Suppressor macrophage treated with lipopolysaccharide for 4 hours (primary cell): Measurements from ENCODE around the gene RHCG.
"Not testable (repeated sequence)": the region's sequence is repeated elsewhere in the genome, so short reads cannot be mapped to it uniquely, and the experiment has no call there.

Source experiments
- DNase-seq: peaks from one replicate; pipeline ENCODE4 v3.0.0-alpha.2; 2020

The RHCG gene

DNA sequence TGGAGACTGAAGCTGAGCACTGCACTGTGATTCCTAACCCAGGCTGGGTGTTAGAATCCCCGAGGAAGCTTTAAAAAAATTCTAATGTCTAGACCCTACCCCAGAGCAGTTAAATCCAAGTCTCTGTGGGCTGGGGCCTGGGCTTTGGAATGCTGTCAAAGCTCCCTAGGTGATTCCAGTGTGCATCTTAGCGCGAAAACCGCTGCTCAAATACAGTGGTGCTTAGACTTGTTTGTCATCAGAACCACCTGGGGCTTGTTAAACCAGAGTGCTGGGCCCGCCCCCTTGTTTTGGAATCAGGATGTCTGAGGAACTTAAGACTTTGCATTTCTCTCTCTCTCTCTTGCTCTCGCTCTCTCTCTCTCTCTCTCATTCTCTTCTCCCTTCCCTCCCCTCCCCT, 20.7 kb downstream of the RHCG start:
- no peak for DNase-seq

GRCh38 chr15:89472785-89473256, 23.6 kb downstream of the RHCG start:
- peak; percentile 57 for DNase-seq

DNA sequence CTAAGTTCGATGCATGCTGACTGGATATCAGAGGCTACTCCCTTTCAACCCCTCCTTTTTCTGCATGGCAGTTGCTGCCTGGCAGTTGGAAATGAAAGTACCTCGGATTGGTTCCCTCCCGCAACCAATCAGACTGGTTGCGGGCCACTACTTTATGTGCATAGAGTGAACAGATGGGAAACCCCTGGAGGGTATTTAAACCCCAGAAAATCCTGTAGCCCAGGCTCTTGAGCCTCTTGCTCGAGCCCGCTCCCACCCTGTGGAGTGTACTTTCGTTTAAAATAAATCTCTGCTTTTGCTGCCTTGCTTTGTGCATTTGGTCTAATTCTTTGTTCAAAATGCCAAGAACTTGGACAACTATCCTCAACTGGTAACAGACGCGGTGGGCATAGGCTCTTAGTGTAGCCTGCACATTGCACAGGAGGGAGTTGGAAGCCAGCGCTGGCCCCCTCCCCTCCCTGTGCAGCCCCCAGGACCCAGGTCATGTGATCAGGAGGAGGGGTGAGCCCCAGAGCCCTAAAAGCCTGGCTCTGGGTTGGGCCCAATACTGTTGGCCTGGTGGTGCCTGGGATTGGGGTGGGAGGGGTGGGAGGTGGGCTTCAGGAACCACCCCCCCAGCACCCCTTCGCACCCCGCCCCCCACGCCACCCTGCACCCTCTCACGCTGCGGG, 26.8 kb downstream of the RHCG start:
- DNase-seq = no peak

DNA sequence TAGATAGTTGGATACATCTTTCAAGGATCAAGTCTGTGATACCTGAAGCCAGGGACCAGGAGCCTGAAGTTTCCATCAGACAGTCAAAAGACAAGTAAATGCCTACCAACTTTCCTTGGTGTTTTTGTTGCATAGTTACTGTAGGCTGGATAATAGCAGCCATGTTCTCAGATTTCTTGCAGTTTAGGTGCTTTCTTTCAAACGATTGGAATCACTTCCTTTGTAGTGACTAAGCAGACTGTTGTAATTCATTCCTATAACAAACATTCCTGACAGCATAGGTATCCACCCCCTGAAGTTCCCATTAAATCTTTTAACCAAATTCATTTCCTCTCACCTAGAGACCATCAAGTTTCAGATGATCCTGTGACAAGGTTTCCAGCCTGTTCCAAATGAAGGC, 27.6 kb downstream of the RHCG start:
- not testable (repeated sequence) for DNase-seq

DNA sequence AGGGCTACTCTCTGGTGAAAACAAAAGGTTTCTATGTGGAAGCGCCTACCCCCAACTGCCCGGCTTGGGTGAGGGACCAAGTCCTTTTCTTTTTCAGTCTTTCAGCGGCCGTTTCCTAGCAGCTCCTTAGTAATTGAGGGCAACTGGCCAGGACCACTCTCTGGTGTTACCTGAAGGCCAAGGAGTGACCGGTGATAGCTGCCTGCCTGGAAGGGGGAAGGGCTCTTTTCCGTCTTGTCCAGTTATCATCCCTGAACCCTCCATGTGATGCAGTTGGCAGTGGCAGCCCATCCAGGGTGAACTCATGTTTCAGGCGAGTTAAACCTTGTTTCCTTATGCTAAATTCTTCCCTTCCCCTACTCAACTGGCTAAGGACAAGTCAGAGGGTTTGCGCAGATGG, 33.3 kb downstream of the RHCG start:
- no peak for DNase-seq

DNA sequence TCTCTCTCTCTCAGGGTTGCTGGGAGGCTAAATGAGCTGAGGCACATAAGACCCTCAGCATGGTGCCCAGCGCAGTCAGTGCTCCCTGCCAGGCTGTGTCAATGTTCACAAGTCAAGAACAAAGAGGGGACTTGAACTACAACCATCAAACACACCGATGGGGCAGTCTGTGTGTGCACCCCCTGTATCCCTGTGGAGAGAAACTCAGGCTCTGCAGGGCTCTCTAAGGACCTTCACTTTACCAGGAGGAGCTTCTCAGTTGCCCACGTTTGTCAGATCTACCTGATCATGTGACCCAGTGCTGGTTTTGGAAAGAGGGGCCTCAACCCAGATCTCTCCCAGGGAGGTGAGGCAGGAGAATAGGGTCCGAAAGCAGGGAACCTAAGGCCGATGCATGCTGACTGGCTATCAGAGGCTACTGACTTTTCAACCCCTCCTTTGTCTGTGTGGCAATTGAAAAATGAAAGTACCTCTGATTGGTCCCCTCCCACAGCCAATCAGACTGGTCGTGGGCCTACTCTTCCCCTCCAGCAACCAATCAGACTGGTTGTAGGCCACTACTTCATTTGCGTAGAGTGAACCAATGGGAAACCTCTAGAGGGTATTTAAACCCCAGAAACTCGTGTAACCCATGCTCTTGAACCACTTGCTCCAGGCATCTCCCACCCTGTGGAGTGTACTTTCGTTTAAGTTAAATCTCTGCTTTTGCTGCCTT, 34.0 kb downstream of the RHCG start:
- peak; percentile 31 for DNase-seq

DNA sequence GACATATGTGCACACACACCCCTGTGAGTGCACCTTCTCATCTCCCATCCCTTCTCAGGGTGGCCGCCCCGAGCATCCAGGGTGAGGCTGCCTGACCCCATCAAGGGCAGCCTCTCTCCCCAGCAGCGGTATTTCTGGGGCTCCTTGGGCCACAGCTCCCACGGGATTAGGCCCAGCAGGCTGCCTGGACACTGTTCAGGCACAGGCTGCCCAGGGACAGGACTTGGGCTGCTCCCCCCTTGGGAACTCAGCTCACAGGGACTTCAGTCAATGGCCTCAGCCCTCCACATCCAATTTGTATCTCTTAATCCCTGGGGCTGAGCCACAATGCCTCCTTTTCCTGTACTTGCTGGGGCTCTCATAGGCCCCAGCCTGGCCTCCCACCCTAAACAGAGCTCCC, 35.0 kb downstream of the RHCG start:
- no peak for DNase-seq

- DNase-seq = no peak
Measured at GRCh38 chr15:89460048-89460447, 36.3 kb downstream of the RHCG start.

DNA sequence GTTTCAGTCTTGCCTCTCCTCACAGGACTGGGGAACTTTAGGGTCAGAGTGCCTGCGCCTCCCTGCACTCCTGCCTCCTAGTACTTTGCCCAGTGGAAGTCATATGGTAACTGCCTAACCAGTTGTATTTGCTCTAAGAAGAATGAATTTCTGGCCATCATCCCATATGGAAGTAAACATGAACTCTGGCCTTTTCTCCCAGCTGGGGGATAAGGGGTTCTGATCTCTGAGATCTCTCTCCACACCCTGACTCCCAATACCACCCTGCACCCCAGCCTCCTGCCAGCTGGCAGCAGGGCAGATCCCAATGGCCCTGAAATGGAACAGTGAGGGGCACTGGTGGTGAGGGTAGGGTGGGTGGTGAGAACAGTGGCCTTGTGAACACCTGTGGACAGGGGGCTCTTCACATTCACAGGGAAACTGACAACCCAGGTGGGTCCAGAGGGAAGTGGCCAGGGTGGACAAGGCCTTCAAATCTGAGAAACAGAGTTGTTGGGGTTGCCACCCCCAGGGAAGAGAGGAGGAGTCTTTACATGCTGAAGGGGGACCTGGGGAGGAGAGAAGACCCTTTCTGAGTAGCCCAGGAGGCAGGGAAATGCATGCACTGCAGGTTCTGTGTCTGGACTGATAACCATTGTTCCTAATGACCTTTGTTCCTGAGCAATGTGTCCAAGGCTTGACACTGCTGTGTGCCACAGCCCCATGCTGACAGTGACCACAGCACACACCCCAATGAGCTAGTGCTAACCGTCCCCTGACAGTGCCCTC, 36.9 kb downstream of the RHCG start:
- no peak for DNase-seq

GRCh38 chr15:89458440-89458839, 37.9 kb downstream of the RHCG start:
- DNase-seq = no peak

DNA sequence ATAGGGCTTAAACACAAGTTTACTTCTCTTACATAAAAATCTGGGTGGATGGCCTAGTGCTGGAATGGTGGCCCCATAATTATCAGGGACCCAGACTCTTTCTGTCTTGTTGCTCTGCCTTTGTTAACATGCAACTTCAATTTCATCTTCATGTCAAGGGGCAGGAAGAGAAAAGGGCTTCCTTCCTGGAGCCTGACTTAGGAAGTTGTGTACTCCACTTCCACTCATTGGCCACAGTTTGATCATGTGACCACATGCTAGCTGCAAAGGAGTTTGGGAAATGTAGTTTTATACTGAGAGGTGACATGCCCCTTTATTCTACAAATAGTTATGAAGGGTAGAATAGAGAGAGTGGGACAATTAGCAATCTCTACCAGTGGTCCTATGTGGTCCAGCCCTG, 39.3 kb downstream of the RHCG start:
- DNase-seq = peak; percentile 9

DNA sequence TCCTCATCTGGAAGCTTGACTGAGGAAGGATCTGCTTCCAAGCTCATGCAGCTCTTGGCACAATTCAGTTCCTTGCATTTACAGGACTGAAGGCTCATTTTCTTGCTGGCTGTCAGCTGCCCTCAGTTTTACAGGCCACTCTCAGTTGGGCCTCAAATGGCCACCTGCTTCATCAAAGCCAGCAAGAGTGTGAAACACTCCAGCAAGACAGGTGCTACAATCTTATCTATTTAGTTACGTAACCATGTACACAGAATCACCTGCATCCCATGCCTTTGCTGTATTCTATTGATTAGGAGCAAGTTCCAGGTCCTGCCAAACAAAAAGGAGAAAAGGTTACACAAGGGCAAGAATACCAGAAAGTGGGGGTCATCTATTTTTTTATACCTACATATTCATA, 40.8 kb downstream of the RHCG start:
- no peak for DNase-seq

- DNase-seq = no peak
Measured at GRCh38 chr15:89452330-89452836, 44.0 kb downstream of the RHCG start.

DNA sequence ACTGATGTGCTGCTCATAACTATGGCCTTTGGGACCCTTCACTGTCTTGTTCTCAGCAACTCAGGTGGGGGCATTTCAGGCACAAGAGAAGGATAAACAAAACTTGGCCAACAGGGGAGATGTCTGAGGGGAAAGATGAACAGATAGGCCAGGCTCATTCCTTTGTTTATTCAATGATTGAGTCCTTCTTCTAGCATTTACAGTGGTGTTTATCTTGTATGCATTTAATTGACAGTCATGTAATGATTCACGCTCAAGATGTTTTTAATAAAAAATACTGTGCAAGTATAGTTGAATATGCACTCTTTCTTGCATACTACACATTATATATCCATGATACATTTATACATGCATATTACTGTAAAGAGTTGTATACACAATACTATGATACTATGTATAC, 44.5 kb downstream of the RHCG start:
- DNase-seq = no peak

DNA sequence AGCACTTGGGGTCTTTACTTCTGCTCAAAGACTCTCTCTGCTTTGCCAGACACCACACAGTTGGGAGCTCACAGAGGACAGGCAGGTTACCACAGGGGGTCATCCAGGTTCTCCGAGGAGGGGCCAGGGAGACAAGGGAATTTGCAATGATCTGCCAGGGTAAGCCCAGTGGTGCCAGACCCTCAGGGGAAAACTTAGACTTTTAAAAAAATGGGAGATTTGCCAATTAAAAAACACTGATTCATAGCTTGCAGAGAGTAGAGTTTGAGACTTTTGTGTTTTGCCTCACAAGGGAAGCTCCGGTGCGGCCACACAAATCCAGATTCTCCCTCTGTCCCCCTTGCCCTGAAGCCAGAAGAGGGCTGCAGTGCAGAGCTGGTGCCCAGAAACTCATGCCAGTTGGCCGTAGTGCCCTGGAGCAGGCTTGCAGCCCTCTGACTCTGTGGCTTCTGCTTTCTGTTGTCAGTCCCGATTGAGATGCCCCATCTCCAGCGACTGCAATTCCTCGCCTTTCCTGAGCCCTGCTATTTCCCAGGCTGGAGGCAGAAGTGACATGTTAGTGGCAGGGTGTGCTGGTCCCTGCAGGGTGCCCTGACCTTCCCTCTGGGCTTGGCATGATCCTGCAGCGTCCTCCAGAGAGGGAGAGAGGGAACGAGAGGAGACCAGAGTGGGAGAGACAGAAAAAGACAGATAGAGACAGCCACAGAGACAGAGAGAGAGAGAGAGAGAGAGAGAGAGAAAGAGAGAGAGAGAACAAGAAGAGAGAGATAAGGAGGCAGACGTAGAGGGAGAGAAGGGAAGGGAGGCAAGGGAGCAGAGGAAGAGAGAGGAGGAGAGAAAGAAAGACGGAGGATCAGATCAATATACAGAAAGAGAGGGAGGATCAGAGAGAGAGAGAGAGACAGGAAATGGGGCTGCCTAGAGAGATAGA, 46.0 kb downstream of the RHCG start:
- DNase-seq = no peak

DNA sequence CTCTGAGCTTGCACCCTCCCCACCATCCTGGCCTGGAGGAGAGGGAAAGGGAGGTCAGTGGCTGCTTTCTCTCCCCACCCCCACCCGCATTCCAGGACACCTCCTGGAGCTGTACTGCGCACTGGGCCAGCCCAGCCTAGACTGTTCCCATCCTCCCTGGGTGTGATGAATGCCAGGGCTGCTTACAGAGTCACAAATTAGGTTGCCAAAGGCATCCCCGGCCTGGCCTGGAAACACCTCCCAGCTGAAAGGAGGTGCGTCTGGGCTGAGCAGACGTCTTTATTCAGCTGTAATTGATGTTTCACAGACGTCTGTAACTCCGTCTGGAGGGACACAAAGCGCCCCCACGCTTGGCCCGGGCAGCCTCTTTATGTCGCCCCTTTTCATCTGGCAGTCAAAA, 47.6 kb downstream of the RHCG start:
- no peak for DNase-seq

GRCh38 chr15:89447676-89448075, 48.7 kb downstream of the RHCG start:
- no peak for DNase-seq

DNA sequence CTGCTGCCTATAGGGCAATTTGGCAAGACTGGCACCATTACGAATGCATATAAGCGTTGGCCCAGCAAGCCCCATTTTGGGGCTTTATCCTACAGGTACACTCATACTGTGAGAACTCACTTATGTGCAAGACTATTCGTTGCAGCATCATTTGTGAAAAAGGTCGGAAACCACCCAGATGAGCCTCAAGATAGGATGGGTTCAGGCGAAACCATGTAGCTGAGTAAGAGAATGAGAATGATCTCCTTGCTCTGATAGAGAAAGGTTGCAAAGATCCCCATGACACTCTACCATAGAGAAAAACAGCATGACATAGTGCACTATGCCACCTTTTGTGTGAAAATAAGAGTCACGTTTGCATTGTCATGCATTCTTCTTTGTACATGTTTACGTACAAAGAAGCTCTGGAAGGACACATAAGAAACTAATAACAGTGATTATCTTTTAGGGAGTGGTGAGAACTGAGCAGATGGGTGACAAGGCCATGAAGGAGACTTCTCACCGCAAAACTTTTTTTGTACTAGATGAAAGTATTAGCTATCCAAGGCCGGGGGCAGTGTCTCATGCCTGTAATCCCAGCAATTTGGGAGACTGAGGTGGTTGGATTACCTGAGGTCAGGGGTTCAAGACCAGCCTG, 50.0 kb downstream of the RHCG start:
- no peak for DNase-seq

DNA sequence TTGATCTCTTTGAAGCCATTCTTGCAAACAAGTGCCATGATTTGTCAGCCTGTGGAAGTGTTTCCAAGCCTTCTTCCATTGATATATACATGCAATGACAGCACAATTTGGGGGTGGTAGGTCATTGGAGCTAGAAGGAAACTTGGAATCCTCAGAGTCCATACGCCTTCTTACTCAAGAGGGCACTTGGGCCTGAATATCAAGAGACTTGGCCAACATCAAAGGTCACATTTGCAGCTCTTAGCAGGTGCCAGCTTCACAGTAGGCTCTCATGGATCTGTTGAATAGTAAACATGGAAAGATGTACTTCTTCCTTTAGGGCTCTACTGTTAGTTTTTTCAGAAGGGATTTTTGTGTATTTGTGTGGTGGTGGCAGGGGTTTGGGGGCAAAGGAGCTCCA, 50.9 kb downstream of the RHCG start:
- no peak for DNase-seq

DNA sequence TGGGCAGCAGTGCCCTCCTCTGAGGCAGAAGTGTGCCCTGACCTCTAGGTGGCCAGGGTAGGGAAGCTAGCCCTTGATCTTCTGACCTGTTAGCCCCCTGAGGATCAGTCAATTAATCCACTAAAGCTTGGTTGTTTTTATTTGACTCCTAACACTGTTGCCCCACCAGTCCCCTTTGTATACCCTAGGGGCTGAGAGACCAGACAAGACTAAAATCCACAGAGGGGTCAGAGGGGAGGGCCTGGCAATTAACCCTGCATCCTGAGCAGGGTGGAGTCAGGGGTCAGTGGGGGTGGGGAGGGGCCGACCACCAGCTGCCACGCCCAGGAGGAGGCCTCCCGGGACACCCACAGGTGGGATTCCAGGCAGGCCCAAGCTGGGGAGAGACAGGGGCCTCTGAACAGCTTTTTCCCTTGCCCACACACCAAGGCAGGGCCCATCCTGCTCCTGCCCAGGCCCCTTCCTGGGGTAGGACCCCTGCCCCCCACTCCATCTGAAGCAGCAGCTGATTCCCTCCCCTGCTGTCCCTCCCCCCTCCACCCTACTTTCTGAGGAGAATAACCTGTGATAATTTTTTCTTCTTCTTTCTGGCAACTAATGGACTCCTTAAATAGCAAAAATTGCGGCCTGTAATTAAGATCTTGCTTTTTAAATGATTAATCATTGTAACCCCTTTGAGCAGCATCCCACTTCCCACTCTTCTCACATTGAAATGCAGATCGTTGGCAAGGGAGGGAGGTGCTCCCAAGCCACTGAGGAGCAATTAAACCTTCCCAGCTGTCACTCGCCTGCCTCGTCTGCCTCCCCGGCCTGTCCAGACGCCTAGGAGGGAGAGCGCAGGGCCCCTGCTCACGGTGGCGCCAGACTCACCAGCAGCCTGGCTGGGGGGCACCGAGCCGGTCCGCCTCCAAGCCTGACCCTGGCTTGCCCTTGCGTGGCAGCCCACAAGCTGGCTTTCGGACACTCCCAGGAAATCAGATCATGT, 51.9 kb downstream of the RHCG start:
- DNase-seq = no peak

GRCh38 chr15:89443581-89443980, 52.8 kb downstream of the RHCG start:
- DNase-seq = no peak
